ENCODE data around the gene ZNHIT3.
"Not testable (repeated sequence)": the region's sequence is repeated elsewhere in the genome, so short reads cannot be mapped to it uniquely, and the experiment has no call there.

ZNHIT3 gene

GRCh38 chr17:36486204-36487194, at the start of gene ZNHIT3:
ZNHIT3 (plus strand) TSS chr17:36486681; CDS start chr17:36486700, 19 bp downstream.
- peak; percentile 91 for DNase-seq

DNA sequence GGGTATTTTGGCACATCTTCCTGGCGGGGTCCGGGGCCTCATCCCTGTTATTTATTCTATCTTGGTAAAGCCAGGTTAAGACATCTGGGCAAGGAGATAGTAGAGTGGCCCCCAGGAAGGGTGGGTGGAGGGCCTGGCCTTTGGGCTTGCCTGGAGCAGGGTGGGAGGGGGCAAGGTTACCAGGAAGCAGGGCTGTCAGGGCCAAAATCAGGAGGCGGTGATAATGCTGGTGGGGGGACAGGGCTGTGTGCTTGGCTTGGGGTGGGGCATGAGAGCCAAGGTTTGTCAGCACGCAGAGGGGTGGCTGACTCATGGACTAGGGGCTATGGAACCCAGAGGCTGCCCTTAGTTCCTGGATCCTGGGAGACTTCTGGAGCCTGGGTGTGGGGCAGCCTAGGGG, 44.7 kb upstream of the ZNHIT3 start:
- not testable (repeated sequence) for ATAC-seq, DNase-seq

More at GRCh38 chr17:36486204-36487194, at the start of gene ZNHIT3:
- ATAC-seq = peak; percentile 93

DNA sequence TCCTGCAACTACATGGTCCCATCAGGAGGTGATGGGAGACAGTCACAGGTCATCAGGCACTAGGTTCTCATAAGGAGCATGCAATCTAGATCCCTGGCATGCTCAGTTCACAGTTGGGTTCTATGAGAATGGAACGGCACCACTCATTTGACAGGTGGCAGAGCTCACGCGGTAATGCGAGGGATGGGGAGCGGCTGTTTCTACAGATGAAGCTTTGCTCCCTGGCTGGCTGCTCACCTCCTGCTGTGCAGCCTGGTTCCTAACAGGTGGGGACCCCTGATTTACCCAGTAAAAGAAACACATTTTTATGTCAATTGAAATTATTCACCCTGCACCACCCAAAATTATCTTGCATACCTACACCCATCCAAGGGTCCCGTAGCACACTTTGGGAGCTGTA, 42.7 kb upstream of the ZNHIT3 start:
- DNase-seq (no peak), ATAC-seq (no peak)

DNA sequence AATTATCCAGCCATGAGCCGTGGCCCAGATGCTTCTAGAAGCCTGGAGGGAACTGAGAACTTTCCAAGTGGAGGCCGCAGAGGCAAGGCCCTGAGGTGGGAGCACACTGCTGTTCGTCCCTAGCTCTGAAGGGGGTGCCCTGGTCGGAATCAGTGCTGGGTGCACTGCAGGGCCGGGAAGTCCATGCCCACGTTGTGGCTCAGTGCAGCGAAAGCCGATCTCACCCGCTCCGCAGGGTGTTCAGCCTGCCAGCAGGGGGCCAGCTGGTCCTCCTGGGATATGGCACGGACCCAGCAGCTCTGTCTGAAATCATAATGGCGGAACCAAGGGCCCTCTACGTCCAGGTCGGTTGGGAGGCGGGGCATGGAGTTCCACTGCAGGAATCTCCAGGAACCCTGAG, 36.5 kb upstream of the ZNHIT3 start:
- not testable (repeated sequence) for ATAC-seq

GRCh38 chr17:36452888-36453287, 33.6 kb upstream of the ZNHIT3 start:
- not testable (repeated sequence) for ATAC-seq, DNase-seq

More for the DNA sequence above, 36.5 kb upstream of the ZNHIT3 start:
- DNase-seq = not testable (repeated sequence)

- not testable (repeated sequence) for DNase-seq, ATAC-seq
Observed at GRCh38 chr17:36457701-36458100, 28.8 kb upstream of the ZNHIT3 start.

DNA sequence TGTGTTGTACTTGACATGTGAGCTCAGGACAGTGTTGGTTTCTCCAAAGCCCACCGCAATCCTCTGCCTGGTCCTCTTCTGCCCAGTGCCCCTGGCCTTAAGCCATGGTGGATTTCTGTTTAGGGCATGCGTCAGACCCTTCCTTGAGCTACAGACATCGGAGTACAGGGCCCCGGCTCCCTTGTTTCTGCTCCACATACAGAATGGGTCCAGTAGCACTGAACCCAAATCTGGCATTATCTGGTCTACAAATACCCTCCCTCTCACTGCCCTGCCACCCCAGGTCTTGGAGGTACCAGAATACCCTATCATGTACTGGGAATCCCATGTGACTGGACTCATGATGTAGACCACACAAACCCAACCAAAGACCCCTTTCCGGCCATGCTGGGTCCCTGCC, 27.4 kb upstream of the ZNHIT3 start:
- ATAC-seq = no peak

GRCh38 chr17:36459601-36460000, 26.9 kb upstream of the ZNHIT3 start:
- no peak for DNase-seq
- ATAC-seq = no peak

More for the DNA sequence above, 27.4 kb upstream of the ZNHIT3 start:
- no peak for DNase-seq

DNA sequence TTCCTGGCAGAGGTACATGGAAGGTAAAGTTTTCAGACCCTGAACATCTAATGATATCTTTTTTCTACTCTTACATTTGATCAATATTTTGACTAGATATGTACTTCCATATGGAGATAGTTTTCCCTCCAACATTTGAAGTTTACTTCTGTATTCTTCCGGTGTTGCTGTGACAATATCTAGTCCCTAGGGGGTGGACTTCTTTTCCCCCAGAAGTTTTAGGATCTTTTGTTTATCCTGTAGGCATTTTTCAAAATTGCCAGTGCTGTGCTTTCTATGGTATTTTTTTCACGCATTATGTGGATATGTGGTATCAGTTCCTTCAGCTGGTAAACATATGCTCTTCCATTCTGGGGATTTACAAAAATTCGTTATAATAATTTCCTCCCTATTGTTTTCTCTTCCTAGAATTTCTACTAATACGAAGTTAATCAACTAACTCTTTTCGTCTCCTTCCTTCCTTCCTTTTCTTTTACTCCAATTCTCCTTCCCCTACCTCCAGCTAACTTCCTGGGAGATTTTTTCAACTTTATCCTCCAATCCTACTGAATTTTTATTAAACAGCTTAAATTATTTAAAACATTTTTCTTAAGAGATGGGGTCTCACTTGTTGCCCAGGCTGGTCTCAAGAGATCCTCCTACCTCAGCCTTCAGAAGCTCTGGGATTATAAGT, 26.1 kb upstream of the ZNHIT3 start:
- no peak for ATAC-seq

GRCh38 chr17:36461330-36462110, 25.0 kb upstream of the ZNHIT3 start:
- no peak for ATAC-seq
- no peak for DNase-seq

More for the DNA sequence above, 26.1 kb upstream of the ZNHIT3 start:
- no peak for DNase-seq

- ATAC-seq (peak; percentile 92), DNase-seq (peak; percentile 67)
Observed at GRCh38 chr17:36463916-36464764, 22.3 kb upstream of the ZNHIT3 start.

GRCh38 chr17:36464765-36465088, 21.8 kb upstream of the ZNHIT3 start:
- ATAC-seq (no peak), DNase-seq (no peak)

- ATAC-seq (no peak), DNase-seq (no peak)
Observed at GRCh38 chr17:36468903-36469635, 17.4 kb upstream of the ZNHIT3 start.

DNA sequence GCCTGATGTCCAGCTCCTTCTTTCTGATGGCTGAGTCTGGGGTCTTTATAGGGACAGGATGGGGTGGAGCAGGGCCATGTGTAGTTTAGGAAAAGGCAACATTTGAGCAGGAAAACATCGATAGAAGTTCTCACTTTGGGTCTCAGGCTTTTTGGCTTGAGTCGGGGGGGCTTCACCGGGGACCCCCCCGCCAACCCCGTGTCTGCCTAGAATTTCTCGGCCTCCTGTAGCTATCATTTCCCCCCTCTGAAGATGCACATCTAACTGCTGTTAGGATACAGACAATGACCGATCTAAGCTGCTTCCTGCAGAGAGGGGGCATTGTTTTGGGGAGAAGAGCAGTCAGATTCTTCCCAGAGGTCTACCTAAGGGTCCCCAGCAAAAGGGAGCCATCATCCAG, 16.7 kb upstream of the ZNHIT3 start:
- ATAC-seq = no peak
- DNase-seq = no peak

DNA sequence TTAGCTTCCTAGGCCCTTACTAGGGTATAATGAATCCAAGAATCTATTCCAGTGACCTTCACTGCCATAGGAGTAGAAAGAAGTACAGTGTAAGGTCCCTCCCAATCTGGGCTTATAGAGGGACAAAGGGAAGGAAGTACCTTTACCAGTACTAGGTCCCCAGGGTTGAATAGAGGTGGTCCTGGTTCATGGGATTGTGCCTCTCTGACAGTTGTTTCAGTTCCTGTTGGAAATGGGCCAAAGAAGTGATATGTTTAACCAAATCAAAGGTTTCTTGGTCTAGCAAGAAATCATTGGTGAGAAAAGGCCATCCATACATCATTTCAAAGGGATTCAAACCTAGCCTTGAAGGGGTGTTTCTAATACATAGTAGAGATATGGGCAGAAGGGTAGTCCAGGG, 16.0 kb upstream of the ZNHIT3 start:
- no peak for DNase-seq
- ATAC-seq = no peak

GRCh38 chr17:36474571-36474970, 11.9 kb upstream of the ZNHIT3 start:
- ATAC-seq = no peak

GRCh38 chr17:36475346-36475970, 11.0 kb upstream of the ZNHIT3 start:
- ATAC-seq (no peak), DNase-seq (no peak)

More at GRCh38 chr17:36474571-36474970, 11.9 kb upstream of the ZNHIT3 start:
- DNase-seq = no peak

DNA sequence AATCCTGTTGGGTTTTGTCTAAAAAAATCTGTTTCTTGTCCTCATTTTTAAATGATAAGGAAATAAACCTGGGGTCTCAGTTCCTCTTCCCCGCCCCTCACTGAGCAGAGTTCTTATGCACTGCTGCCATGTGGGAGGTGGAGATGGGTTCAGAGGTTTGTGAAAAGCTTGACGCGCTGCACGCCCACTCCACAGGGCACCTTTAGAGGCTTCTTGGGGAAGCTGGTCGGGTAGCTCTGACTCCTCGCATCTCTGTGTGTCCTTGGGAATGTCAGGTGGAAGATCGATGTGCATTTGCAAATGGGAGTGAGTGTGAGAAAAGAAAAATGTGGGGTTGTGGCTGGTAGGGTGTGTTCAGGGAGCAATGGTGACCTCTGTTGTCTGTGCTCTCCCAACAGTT, 4.7 kb upstream of the ZNHIT3 start:
- no peak for DNase-seq
- no peak for ATAC-seq

DNA sequence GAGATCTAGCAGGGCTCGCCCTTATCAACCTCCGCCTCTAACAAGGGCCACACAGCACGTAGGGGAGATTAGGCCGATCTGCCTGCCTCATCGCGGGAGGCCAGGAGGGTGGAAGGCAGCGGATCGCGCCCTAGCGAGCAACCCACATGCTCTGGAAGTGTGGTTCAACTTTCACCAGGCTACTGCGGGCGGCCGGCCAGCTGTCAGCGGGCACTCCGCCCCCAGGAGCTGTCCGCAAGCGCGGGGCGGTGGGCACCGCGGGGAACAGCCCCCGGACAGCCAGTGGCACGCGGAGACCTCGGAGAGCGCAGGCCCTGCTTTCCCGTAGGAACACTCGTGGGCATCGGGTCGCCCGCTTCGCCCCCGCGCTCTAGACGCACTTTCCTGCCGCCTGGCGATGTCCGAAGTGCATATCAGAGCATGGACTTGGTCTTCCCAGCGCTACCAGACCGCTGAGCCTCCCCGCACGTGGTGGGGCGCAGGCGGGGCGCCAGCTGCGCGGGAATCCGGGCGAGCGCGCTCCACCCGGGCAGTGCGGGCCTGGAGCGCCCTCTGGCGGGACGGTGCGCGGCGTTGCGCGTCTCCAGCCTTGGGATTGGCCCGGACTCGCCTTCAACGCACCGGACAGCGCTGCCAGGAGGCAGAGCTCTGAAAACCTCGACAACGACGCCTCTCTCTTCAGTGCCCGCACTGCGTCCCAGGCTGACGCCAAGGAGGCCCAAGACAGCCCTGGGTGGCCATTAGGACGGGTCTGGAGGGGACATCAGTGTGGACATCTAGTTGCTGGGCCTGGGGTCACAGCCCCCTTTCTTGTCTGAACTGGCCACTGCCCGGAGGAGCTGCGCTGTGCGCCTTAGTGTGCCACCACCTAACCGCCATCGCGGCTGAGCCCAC, 3.6 kb upstream of the ZNHIT3 start:
- peak; percentile 80 for ATAC-seq
- peak; percentile 91 for DNase-seq

Measured in stimulated activated naive CD8-positive, alpha-beta T cell treated with anti-CD3 and anti-CD28 coated beads, Interleukin-15, Interleukin-2, amounts not matched to agents 100 U/mL and 50 U/mL, for 24 hours (primary cell).